Mucosa of stomach (tissue), 1 donor: ENCODE data around the gene GFOD1.
"Not testable (repeated sequence)": the region's sequence is repeated elsewhere in the genome, so short reads cannot be mapped to it uniquely, and the experiment has no call there.

Source experiments
- H3K27me3 ChIP-seq: one replicate; pipeline ENCODE4 v1.7.0; 2013; ENCODE audit warnings: mild to moderate bottlenecking, low read length; ENCODE audit not compliant: control insufficient read depth, insufficient read depth
- H3K36me3 ChIP-seq: one replicate; pipeline ENCODE4 v1.7.0; 2013; ENCODE audit warnings: low read length; ENCODE audit not compliant: control insufficient read depth, insufficient read depth
- H3K4me1 ChIP-seq: one replicate; pipeline ENCODE4 v1.7.0; 2013; ENCODE audit warnings: mild to moderate bottlenecking, low read length; ENCODE audit not compliant: control insufficient read depth, insufficient read depth
- H3K4me3 ChIP-seq: one replicate; pipeline ENCODE4 v1.7.0; 2013; ENCODE audit warnings: low read length
- H3K9ac ChIP-seq: one replicate; pipeline ENCODE4 v1.7.0; 2013; ENCODE audit warnings: mild to moderate bottlenecking, low read length, moderate library complexity
- H3K9me3 ChIP-seq: one replicate; pipeline ENCODE4 v1.7.0; 2013; ENCODE audit warnings: mild to moderate bottlenecking, low read length, moderate library complexity; ENCODE audit not compliant: control insufficient read depth
- donor health status: Pancreatic carcinoma.

Gene GFOD1

GRCh38 chr6:13524801-13525508, 37.6 kb upstream of the GFOD1 start:
- Histone ChIP-seq H3K4me3 (no peak overlapping the region), H3K9ac (no peak overlapping the region), H3K4me1 (no peaks in the 10 kb centered on the region), H3K27me3 (no peaks in the 10 kb centered on the region), H3K36me3 (no peaks in the 10 kb centered on the region), H3K9me3 (no peaks in the 10 kb centered on the region)

GRCh38 chr6:13523826-13524622, 36.6 kb upstream of the GFOD1 start:
- Histone ChIP-seq H3K4me1 (no peaks in the 10 kb centered on the region), H3K9me3 (no peaks in the 10 kb centered on the region), H3K9ac (no peak overlapping the region), H3K36me3 (no peaks in the 10 kb centered on the region), H3K27me3 (no peaks in the 10 kb centered on the region), H3K4me3 (no peak overlapping the region)

- H3K4me1 ChIP-seq, result no peaks in the 10 kb centered on the region
- H3K36me3 ChIP-seq, result no peaks in the 10 kb centered on the region
- H3K9me3 ChIP-seq, result no peaks in the 10 kb centered on the region
- H3K9ac ChIP-seq, result no peak overlapping the region
- no peaks in the 10 kb centered on the region for H3K27me3 ChIP-seq
- H3K4me3 ChIP-seq, result no peak overlapping the region
Observed at GRCh38 chr6:13522656-13523055, 35.3 kb upstream of the GFOD1 start.

DNA sequence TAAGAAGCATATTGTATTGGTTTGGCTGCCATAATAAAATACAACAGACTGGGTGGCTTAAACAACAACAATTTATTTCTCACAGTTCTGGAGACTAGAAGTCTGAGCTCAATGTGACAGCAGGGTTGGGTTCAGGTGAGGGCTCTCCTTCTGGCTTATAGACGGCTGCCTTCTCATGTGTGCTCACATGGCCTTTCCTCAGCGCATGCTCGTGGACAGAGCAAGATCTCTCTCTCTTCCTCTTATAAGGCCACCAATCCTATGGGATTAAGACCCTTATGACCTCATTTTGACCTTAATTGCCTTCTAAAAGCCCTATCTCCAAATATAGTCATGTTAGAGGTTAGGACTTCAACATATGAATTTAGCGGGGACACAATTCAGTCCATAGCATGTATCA, 32.4 kb upstream of the GFOD1 start:
- Histone ChIP-seq H3K9me3 (no peaks in the 10 kb centered on the region), H3K4me1 (no peaks in the 10 kb centered on the region), H3K27me3 (peaks cover 4% of the 10 kb centered on the region), H3K36me3 (no peaks in the 10 kb centered on the region), H3K9ac (no peak overlapping the region), H3K4me3 (no peak overlapping the region)

DNA sequence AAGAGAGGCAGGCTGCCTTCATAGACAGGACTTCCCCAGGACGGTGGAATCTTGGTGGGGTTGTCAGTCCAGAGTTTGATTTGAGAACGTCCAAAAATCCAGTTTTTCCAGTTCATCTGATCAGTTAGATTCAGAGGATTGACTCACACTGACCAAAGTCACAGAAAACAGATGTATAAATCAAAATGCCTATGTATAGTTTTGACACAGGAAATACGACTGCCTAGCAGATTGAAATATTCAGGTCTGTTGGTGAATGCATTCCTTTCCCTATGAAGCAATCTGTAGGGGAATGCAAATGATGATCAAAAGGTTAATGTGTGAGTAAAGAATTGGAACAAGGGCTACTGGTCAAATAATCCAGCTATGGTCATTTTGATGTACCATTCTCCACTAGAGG, 29.7 kb upstream of the GFOD1 start:
- H3K36me3 ChIP-seq, result no peaks in the 10 kb centered on the region
- no peaks in the 10 kb centered on the region for H3K9me3 ChIP-seq
- H3K4me3 ChIP-seq, result no peak overlapping the region
- peaks cover 4% of the 10 kb centered on the region for H3K27me3 ChIP-seq
- no peaks in the 10 kb centered on the region for H3K4me1 ChIP-seq
- H3K9ac ChIP-seq, result no peak overlapping the region

DNA sequence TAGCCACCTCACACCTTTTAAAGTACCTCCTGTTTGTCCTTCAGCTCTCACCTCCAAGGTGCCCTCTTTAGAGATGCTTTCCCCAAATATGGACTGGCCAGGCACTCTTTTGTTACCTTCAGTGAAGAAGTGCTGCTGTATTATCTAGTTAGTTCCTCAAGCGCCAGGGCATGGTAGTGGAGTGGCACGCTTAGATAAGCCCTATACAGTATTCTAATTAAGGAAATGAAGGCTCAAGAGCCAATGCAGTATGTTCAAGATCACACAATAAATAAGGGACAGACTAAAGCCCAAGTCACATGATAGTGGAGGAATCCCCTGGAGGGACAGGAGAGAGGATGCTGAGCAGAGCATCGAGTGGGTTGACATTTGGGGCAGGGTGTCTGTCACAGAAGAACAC, 28.5 kb upstream of the GFOD1 start:
- H3K4me3 ChIP-seq, result no peak overlapping the region
- no peaks in the 10 kb centered on the region for H3K4me1 ChIP-seq
- H3K27me3 ChIP-seq, result peaks cover 4% of the 10 kb centered on the region
- H3K9me3 ChIP-seq, result no peaks in the 10 kb centered on the region
- H3K36me3 ChIP-seq, result no peaks in the 10 kb centered on the region
- no peak overlapping the region for H3K9ac ChIP-seq

DNA sequence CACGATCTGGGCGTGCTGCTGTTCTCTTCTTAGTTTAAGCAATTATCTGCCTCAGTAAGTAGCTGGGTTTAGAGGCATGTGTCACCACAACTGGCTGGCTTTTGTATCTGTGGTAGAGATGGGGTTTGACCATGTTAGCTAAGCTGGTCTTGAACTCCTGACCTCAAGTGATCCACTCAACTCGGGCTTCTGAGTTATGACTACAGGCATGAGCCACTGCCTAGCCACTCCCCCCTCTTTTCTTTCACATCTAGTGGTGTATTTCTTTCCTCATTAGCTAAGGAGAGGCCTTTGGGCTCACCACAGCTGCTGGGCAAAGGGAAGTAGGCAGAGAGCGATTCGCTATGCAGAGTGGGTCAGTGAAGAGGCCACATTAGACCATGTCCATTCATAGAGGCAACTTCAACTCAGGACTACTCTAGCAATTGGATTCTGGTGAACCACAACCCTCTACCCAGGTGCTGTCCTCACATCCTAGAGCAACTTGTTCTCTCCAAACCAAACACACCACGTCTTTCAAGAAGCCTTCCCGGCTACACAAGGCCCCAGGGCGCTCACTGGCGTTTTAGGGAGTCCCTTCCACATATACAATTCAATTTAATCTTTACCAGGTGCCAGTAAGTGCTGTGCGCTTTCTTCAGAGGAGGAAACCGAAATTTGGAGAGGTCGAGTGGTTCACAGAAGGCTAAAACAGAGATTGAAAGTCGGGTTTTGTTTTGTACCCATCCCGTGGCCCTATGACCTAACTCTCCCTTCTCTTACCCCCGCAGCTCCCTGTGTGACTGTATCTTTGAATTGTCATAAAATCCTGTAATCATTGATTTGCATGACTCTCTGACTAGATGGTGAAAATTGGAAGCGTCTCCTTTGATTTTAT, 26.5 kb upstream of the GFOD1 start:
- Histone ChIP-seq H3K9ac (no peak overlapping the region), H3K27me3 (peaks cover 4% of the 10 kb centered on the region), H3K36me3 (no peaks in the 10 kb centered on the region), H3K9me3 (no peaks in the 10 kb centered on the region), H3K4me3 (no peak overlapping the region), H3K4me1 (peaks cover 3% of the 10 kb centered on the region)

- H3K9me3 ChIP-seq, result no peaks in the 10 kb centered on the region
- H3K4me3 ChIP-seq, result no peak overlapping the region
- H3K4me1 ChIP-seq, result peaks cover 3% of the 10 kb centered on the region
- H3K9ac ChIP-seq, result no peak overlapping the region
- H3K27me3 ChIP-seq, result peaks cover 4% of the 10 kb centered on the region
- no peaks in the 10 kb centered on the region for H3K36me3 ChIP-seq
Observed at GRCh38 chr6:13512900-13513299, 25.5 kb upstream of the GFOD1 start.

DNA sequence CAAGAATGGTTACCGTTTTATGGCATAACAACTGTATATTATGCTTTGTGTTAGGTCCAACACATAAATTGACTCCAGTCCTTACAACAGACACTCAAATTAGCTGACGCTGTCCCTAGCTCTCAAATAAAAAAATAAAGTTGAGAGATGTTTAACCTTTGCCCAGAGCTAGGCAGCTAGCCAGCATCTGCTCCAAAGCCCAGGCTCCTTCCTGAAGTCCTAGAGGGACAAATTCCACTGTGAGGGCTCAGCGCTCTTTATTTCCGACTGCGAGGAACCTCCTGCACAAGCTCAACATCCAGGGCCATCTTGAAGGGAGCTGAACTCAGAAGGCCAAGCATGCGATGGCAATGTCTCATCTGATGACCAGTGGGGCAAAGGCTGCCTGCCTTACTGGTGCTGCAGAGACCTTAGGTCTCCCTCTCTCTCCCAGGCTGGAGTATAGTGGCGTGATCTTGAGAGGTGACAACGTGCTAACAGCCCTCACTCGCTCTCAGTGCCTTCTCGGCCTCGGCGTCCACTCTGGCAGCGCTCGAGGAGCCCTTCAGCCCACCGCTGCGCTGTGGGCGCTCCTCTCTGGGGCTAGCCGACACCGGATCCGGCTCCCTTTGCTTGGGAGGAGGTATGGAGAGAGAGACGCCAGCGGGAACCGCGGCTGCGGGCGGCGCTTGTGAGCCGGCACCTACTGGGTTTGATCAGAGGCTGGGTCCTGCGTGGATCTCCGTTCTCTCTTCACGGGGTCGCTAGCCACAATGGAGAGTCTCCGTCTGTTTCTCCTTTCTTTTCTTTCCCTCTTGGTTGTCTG, 24.7 kb upstream of the GFOD1 start:
- Histone ChIP-seq H3K9me3 (no peaks in the 10 kb centered on the region), H3K4me1 (peaks cover 3% of the 10 kb centered on the region), H3K27me3 (peaks cover 4% of the 10 kb centered on the region), H3K9ac (no peak overlapping the region), H3K36me3 (no peaks in the 10 kb centered on the region), H3K4me3 (no peak overlapping the region)

GRCh38 chr6:13511141-13511571, 23.8 kb upstream of the GFOD1 start:
- H3K9ac ChIP-seq, H3K4me3 ChIP-seq, H3K4me1 ChIP-seq, H3K36me3 ChIP-seq, H3K27me3 ChIP-seq, H3K9me3 ChIP-seq: not testable (repeated sequence)

DNA sequence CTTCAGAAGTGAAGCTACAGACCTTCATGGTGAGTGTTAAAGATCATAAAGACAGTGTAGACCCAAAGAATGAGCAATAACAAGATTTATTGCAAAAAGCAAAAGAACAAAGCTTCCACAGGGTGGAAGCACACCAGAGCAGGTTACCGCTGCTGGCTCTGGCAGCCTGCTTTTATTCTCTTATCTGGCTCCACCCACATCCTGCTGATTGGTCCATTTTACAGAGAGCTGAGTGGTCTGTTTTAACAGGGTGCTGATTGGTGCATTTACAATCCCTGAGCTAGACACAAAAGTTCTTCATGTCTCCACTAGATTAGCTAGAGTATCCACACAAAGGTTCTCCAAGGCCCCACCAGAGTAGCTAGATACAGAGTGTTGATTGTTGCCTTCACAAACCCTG, 23.0 kb upstream of the GFOD1 start:
- H3K9ac ChIP-seq, H3K4me1 ChIP-seq, H3K27me3 ChIP-seq, H3K9me3 ChIP-seq, H3K4me3 ChIP-seq, H3K36me3 ChIP-seq: not testable (repeated sequence)
